Smooth muscle cell (in vitro differentiated cells): ENCODE data around the gene CENPQ. TPM values are rescaled to one million over a fixed set of nuclear protein-coding genes. Genes with fewer than 3 reads are reported as not detected.

Experiments
- DNase-seq: peaks from one replicate; lab custom pipeline; 2025; ENCODE audit not compliant: unreplicated experiment; lab: John Stamatoyannopoulos, UW
- H2AFZ ChIP-seq: fragments of 200-600 bp; sonication (generic); 2 replicates; pipeline ENCODE4 v1.6.0; 2016; ENCODE audit warnings: antibody characterized with exemption, low read depth, mild to moderate bottlenecking
- H3F3A ChIP-seq: fragments of 200-600 bp; sonication (generic); 2 replicates; pipeline ENCODE4 v1.6.0; 2017; ENCODE audit warnings: antibody characterized with exemption, low read depth
- H3K27ac ChIP-seq: fragments of 200-600 bp; sonication (generic); 2 replicates; pipeline ENCODE4 v1.5.1; 2016; ENCODE audit warnings: low read depth, mild to moderate bottlenecking
- H3K27me3 ChIP-seq: fragments of 200-600 bp; sonication (generic); 2 replicates; pipeline ENCODE4 v1.6.1; 2016; ENCODE audit warnings: low read depth, mild to moderate bottlenecking
- H3K36me3 ChIP-seq: fragments of 200-600 bp; sonication (generic); 2 replicates; pipeline ENCODE4 v1.5.1; 2016; ENCODE audit warnings: low read depth
- H3K4me1 ChIP-seq: fragments of 200-600 bp; sonication (generic); 2 replicates; pipeline ENCODE4 v1.5.1; 2016; ENCODE audit warnings: low read depth
- H3K4me2 ChIP-seq: fragments of 200-600 bp; sonication (generic); 2 replicates; pipeline ENCODE4 v1.6.0; 2016; ENCODE audit warnings: mild to moderate bottlenecking
- H3K4me3 ChIP-seq: fragments of 200-600 bp; sonication (generic); 2 replicates; pipeline ENCODE4 v1.5.1; 2016; ENCODE audit warnings: mild to moderate bottlenecking
- H3K79me2 ChIP-seq: fragments of 200-600 bp; sonication (generic); 2 replicates; pipeline ENCODE4 v1.6.0; 2016; ENCODE audit warnings: low read depth, mild to moderate bottlenecking
- H3K9ac ChIP-seq: fragments of 200-600 bp; sonication (generic); 2 replicates; pipeline ENCODE4 v1.6.0; 2016; ENCODE audit warnings: low read depth
- H3K9me3 ChIP-seq: fragments of 200-600 bp; sonication (generic); replicated peaks from 2 replicates; pipeline ENCODE4 v1.5.1; 2016; ENCODE audit warnings: low read depth
- H4K20me1 ChIP-seq: fragments of 200-600 bp; sonication (generic); 2 replicates; pipeline ENCODE4 v1.6.0; 2016; ENCODE audit warnings: low read depth
- CTCF ChIP-seq: fragments of 200-600 bp; sonication (generic); IDR thresholded peaks from 2 replicates; pipeline ENCODE4 v1.5.1; 2017; ENCODE audit warnings: borderline replicate concordance, mild to moderate bottlenecking, antibody characterized with exemption; ENCODE audit not compliant: insufficient read depth, poor library complexity, severe bottlenecking
- WGBS: methylation state at CpG from one replicate; pipeline ENCODE4 v1.1.7; 2016; ENCODE audit warnings: low lambda C conversion rate; 5-methylcytosine and 5-hydroxymethylcytosine counted together
- polyA plus RNA-seq: library from polyadenylated mRNA; unstranded; fragments of >200 nt; fragmentation: Nextera tagmentation; extraction: Ambion mirVana; gene quantifications from 2 replicates; pipeline ENCODE4 v1.2.1, GENCODE V29; 2016
- total RNA-seq: library from RNA; depleted of rRNA; stranded (reverse); fragments of >200 nt; gene quantifications from 2 replicates; pipeline ENCODE4 v1.2.3, GENCODE V29; 2014

The CENPQ gene
- total and polyA plus RNA-seq, 2 experiments from 2014 or later = 9.2 to 15.1 TPM

GRCh38 chr6:49423817-49424216 is 39.4 kb upstream of the CENPQ start:
- H3K4me3 ChIP-seq = no peak overlapping the region
- H3K79me2 ChIP-seq = no peaks in the 10 kb centered on the region
- no peak for TF ChIP-seq CTCF
- no peak overlapping the region for H3K27ac ChIP-seq
- no peaks in the 10 kb centered on the region for H4K20me1 ChIP-seq
- no peak overlapping the region for H3K4me2 ChIP-seq
- no peak overlapping the region for H2AFZ ChIP-seq
- no peaks in the 10 kb centered on the region for H3K9me3 ChIP-seq
- H3K4me1 ChIP-seq = no peaks in the 10 kb centered on the region
- no peak for DNase-seq
- H3F3A ChIP-seq = no peaks in the 10 kb centered on the region
- H3K27me3 ChIP-seq = no peaks in the 10 kb centered on the region
- 71% methylated on average over 1 of the region's 1 CpG for WGBS
- H3K36me3 ChIP-seq = no peaks in the 10 kb centered on the region
- no peak overlapping the region for H3K9ac ChIP-seq

GRCh38 chr6:49430187-49430586 is 33.0 kb upstream of the CENPQ start:
- DNase-seq = no peak
- no peak overlapping the region for H3K4me3 ChIP-seq
- H3K4me1 ChIP-seq = no peaks in the 10 kb centered on the region
- H3K9me3 ChIP-seq = no peaks in the 10 kb centered on the region
- H3K79me2 ChIP-seq = no peaks in the 10 kb centered on the region
- no peak overlapping the region for H3K27ac ChIP-seq
- no peaks in the 10 kb centered on the region for H3K27me3 ChIP-seq
- H3K9ac ChIP-seq = no peak overlapping the region
- H4K20me1 ChIP-seq = no peaks in the 10 kb centered on the region
- H3K4me2 ChIP-seq = no peak overlapping the region
- TF ChIP-seq CTCF = no peak
- peaks cover 4% of the 10 kb centered on the region for H3F3A ChIP-seq
- peaks cover 20% of the 10 kb centered on the region for H3K36me3 ChIP-seq
- 59% methylated on average over 2 of the region's 2 CpGs for WGBS
- no peak overlapping the region for H2AFZ ChIP-seq

- 97% methylated on average over 1 of the region's 1 CpG for WGBS
Measured at GRCh38 chr6:49430866-49431265, 32.3 kb upstream of the CENPQ start.

More at GRCh38 chr6:49430866-49431265, 32.3 kb upstream of the CENPQ start:
- Histone ChIP-seq H3K9ac (no peak overlapping the region), H3K27me3 (no peaks in the 10 kb centered on the region), H3K36me3 (peaks cover 23% of the 10 kb centered on the region), H3K4me2 (no peak overlapping the region), H3K79me2 (no peaks in the 10 kb centered on the region), H3K4me1 (no peaks in the 10 kb centered on the region), H3K27ac (no peak overlapping the region), H3K4me3 (no peak overlapping the region), H3F3A (peaks cover 4% of the 10 kb centered on the region), H4K20me1 (no peaks in the 10 kb centered on the region), H3K9me3 (no peaks in the 10 kb centered on the region), H2AFZ (no peak overlapping the region)
- no peak for DNase-seq
- TF ChIP-seq CTCF = no peak
